HG03520 (cell line): ENCODE results near the gene PLXNB2.
"Not testable (repeated sequence)": the region's sequence is repeated elsewhere in the genome, so short reads cannot be mapped to it uniquely, and the experiment has no call there.

ENCODE experiments used
- ATAC-seq: cut with Tn5 transposase; IDR thresholded peaks from one replicate; pipeline ENCODE4 v1.9.1; 2021; ENCODE audit warnings: mild to moderate bottlenecking, moderate library complexity; ENCODE audit not compliant: unreplicated experiment

The PLXNB2 gene, protein sequence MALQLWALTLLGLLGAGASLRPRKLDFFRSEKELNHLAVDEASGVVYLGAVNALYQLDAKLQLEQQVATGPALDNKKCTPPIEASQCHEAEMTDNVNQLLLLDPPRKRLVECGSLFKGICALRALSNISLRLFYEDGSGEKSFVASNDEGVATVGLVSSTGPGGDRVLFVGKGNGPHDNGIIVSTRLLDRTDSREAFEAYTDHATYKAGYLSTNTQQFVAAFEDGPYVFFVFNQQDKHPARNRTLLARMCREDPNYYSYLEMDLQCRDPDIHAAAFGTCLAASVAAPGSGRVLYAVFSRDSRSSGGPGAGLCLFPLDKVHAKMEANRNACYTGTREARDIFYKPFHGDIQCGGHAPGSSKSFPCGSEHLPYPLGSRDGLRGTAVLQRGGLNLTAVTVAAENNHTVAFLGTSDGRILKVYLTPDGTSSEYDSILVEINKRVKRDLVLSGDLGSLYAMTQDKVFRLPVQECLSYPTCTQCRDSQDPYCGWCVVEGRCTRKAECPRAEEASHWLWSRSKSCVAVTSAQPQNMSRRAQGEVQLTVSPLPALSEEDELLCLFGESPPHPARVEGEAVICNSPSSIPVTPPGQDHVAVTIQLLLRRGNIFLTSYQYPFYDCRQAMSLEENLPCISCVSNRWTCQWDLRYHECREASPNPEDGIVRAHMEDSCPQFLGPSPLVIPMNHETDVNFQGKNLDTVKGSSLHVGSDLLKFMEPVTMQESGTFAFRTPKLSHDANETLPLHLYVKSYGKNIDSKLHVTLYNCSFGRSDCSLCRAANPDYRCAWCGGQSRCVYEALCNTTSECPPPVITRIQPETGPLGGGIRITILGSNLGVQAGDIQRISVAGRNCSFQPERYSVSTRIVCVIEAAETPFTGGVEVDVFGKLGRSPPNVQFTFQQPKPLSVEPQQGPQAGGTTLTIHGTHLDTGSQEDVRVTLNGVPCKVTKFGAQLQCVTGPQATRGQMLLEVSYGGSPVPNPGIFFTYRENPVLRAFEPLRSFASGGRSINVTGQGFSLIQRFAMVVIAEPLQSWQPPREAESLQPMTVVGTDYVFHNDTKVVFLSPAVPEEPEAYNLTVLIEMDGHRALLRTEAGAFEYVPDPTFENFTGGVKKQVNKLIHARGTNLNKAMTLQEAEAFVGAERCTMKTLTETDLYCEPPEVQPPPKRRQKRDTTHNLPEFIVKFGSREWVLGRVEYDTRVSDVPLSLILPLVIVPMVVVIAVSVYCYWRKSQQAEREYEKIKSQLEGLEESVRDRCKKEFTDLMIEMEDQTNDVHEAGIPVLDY (N-terminal part only)

DNA sequence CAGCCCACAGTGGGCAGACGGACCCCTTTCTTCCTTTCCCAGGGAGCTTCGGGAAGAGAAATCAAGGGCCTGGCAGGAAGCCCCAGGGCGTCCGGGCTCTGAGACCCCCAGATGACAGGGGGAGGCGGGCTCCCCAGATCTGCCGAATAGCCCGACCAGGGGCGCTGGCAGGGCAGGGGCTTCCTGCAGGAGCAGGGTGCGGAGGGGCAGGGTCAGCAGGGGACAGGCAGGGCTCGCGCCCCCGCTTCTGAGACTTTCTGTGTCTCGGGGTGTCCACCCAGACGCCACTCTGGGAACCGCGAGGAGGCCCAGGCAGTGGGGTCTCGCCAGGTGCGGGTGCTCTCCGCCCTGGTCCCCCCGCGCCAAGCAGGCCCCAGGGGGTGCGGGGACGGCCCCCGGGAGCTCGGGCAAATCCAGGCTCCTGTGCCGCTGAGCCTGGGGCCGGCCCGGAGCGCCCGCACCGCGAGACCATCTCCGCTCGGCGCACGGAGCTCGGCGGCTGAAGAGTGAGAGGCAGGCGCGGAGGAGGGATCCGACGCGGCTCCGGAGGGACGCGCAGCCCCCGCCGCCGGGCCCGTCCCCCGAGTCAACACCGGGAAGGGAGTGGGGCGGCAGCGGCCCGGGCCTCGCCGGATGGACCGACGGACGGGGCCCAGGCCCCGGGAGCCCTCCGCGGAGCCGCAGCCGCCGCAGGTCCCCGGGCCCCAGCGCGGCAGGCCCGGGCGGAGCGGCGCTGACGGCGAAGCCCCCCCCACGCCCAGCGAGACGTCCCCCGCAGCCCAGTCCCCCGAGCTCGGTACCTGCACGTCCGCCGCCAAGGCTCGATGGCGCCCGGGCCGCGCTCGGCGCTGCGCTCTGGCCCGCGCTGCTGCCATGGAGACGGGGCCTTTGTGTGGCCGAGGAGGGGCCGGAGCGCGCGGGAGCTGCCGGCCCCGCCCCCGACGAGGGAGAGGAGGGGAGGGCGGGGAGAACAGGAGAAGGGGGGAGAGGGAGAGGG, at the start of gene PLXNB2:
TSS of gene PLXNB2 (minus strand) at position 894 of the 997 bp plus-strand sequence. CDS start 17,062 bp downstream, outside the sequence.
- no peak for ATAC-seq

DNA sequence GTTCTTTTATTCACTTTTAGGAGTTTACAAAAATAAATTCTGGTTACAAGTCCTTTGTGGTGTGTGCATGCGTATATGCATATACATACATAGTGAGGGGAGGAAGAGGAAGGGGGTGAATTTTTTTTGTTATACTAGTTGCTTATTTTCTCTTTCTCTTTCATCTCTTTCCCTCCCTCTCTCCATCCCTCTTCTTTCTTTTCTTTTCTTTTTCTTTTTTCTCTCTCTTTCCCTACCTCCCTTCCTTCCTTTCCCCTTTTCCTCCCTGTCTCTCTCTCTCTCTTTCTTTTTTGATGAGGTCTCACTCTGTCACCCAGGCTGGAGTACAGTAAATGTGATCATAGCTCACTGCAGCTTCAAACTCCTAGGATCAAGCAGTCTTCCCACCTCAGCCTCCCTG, 49.8 kb upstream of the PLXNB2 start:
- no peak for ATAC-seq

DNA sequence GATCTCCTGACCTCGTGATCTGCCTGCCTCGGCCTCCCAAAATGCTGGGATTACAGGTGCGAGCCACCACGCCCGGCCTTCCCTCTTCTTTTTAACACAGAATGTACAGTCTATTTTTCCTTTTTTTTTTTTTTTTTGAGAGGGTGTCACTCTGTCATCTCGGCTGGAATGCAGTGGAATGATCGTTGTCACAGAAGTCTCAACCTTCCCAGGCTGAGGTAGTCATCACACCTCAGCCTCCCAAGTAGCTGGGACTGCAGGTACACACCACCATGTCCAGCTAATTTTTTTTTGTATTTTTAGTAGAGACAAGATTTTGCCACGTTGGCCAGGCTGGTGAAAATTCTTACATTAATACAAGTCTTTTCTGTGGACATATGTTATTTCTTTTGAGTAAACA, 48.7 kb upstream of the PLXNB2 start:
- no peak for ATAC-seq

DNA sequence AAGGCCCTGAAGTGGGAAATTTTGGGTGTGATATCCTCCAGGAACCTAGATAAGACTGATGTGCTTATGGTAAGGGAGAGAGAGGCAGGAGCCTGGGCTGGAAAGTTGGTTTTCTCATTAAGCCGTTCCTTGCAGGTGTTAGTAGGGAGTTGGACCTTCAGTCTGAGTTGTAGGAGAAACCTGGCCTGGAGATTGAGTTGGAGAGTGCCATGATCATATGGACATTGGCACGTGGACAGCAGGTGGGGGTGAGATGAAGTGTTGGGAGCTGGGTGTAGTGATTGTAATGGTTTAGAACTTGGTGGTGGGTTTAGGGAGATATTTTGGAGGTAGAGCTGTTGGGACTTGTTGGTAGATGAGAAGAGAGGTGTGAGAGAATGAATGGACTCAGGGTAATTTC, 40.6 kb upstream of the PLXNB2 start:
- no peak for ATAC-seq

DNA sequence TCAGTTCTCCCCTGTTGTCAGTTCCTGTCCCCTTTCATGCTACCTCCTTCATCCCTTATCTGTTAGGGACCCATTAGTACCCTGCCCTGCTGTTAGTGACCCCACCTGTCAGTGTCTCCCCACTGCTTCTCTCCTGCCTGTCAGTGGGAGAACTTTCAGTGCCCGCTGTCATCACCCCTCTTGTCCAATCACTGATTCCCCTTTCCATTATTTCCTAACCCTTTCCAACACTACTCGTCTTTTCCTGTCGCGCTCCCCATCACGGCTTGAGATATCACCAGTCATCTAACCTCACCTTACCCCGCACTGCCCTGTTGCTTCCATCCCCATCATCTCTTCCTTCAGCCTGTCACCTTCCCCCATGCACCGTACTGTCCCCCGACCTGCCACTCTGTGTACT, 39.7 kb upstream of the PLXNB2 start:
- ATAC-seq: no peak

DNA sequence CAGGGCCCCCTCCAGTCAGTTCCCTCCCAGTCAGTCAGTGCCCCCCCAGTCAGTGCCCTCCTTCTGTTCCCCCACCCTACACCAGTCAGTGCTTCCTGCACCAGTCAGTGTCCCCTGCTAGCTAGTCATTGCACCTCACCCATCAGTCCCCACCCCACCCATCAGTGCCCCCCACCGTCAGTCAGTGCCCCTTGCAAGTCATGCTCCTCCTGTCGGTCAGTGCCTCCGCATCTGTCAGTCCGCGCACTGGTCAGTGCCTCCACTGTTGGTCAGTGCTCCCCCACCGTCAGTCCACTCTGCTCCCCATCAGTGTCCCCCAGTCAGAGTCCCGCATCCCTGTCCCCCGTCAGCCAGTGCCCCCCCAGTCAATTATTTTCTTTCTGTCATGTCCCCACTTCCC, 39.0 kb upstream of the PLXNB2 start:
- ATAC-seq: no peak

DNA sequence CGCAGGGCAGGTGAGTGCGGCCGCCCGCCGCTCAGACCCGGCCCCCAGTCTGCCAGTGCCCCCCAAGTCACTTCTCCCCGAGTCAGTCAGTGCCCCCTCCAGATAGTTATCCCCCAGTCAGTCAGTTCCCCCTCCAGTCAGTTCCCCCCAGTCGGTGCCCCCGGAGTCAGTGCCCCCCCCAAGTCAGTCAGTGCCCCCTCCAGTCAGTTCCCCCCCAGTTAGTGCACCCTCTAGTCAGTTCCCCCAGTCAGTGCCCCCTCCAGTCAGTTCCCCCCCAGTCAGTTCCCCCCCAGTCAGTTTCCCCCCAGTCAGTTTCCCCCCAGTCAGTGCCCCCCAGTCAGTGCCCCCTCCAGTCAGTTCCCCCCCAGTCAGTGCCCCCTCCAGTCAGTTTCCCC, 36.1 kb upstream of the PLXNB2 start:
- ATAC-seq: no peak

DNA sequence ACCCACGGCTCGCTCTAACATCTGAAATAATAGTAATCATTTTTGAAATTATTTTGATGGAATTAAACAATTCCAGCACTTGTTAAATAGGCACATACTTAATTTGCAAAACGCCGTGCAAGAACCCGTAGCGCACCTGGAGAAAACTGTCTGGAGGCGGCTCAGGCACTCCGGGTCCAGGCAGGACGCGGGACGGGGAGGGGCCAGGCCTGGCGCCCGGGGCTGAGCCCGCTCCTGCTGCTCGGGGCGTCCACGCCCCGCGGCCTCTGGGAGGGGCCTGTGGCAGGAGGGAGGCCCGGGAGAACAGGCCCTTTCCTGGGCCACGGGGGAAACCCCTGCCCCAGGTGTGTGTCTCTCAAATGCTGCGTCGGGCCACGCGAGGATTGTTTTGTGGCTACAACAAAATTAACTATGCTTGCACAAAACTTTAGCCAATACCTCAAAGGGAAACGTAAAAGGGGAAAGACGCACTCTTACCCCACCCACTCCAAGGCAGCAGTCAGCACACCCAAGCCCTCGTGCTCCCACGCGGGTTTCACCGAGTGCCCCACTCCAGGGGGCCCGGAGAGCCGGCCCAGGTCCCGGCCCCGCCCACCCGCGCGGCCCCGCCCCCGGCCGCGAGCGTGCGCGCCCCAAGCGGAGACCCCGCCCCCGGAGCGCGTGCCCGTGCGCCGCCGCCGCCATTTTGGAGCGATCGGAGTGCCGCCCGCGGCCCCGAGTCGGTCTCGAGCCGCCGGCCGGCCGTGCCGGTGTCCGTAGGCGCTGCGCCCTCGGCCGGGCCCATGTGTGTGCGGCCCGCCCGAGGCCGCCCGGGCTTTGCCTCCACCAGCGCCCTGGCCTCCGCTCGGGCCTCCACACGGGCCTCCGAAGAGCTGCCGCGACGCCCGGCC, 35.5 kb upstream of the PLXNB2 start, which contains the start of gene PPP6R2:
TSS of gene PPP6R2 (plus strand) at position 677 of the 890 bp plus-strand sequence. CDS start 50,582 bp downstream, outside the sequence.
- ATAC-seq: peak; percentile 56

DNA sequence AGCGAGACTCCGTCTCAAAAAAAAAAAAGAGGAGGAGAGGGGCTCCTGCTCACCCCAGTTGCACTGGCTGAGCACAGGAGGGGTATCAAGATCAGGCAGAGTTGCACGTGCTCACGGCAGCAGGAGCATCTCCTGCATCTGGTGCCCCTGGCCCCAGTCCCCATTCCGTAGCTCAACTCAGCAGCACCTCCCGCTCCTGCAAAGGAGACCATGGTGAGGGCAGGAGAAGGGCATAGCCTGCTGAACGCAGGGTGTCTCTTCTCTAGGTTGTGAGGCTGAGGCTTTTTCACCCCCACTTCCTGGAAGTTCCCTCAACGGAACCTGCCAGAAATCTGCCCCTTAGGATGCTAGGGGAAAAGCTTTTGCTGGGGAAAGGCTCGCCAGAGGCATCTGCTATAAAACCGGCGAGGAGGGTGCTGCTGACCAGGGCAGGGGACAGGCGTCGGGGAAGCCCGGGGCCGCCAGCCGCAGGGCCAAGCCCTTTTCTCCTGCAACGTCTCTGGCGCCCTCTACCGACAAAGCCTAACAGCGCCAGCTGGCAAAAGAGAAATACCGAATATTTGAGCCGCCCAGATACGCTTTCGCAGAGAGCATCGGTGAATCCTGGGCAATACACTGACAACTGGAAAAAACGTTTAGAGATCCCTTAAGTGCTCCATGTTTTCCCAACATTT, 34.7 kb upstream of the PLXNB2 start:
- ATAC-seq: peak; percentile 45

DNA sequence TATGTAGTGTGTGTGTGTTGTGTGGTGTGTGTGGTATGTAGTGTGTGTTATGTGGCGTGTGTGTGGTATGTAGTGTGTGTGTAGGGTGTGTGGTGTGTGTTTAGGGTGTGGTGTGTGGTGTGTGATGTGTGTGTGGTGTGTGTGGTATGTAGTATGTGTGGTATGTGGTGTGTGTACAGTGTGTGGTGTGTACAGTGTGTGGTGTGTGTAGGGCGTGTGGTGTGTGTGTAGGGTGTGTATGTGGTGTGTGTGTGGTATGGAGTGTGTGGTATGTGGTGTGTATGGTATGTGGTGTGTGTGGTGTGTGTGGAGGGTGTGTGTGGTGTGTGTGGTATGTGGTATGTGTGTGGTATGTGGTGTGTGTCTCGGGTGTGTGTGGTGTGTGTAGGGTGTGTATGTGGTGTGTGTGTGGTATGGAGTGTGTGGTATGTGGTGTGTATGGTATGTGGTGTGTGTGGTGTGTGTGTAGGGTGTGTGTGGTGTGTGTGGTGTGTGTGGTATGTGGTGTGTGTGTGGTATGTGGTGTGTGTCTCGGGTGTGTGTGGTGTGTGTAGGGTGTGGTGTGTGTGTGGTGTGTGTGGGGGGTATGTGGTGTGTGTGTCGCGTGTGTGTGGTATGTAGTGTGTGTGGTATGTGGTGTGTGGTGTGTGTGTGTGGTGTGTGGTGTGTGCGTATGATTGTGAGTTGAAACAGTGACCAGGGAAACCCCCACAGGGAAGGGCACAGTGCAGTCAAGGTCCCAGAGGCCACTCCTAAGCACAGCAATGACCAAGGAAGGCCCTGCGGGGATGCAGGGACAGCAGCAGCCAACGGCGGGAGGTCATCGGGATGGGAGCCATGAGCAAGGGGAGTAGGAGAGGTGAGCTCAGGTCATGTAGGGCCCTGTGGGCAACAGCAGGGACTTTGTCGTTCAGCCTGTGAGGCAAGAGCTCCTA, 32.8 kb upstream of the PLXNB2 start:
- ATAC-seq: no peak

DNA sequence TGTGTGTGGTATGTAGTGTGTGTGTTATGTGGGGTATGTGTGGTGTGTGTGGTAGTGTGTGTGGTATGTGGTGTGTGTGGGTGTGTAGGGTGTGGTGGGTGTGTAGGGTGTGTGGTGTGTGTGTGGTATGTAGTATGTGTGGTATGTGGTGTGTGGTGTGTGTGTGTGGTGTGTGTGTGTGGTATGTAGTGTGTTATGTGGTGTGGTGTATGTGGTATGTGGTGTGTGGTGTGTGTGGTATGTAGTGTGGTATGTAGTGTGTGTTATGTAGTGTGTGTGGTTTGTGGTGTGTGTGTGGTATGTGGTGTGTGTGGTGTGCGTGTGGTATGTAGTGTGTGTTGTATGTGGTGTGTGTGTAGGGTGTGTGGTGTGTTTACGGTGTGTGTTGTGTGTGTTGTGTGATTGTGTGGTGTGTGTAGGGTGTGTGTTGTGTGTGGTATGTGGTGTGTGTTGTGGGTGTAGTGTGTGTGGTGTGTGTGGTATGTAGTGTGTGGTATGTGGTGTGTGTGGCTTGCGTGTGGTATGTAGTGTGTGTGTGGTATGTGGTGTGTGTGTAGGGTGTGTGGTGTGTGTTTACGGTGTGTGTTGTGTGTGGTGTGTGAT, 31.5 kb upstream of the PLXNB2 start:
- no peak for ATAC-seq

DNA sequence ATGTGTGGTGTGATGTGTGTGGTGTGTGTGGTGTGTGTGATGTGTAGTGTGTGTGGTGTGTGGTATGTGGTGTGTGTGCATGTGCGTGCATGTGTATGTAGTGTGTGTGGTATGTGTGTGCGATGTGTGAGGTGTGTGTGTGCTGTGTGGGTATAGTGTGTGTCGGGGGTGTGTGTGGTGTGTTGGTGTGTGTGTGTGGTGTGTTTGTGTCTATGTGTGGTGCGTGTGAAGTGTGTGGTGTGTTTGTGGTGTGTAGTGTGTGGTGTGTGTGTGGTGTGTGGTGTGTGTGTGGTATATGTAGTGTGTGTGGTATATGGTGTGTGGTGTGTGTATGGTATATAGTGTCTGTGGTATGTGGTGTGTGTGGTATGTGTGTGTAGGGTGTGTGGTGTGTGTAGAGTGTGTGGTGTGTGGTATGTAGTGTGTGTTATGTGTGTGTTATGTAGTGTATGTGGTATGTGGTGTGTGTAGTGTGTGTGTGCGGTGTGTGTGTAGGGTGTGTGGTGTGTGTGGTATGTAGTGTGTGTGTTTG, 30.7 kb upstream of the PLXNB2 start:
- no peak for ATAC-seq

DNA sequence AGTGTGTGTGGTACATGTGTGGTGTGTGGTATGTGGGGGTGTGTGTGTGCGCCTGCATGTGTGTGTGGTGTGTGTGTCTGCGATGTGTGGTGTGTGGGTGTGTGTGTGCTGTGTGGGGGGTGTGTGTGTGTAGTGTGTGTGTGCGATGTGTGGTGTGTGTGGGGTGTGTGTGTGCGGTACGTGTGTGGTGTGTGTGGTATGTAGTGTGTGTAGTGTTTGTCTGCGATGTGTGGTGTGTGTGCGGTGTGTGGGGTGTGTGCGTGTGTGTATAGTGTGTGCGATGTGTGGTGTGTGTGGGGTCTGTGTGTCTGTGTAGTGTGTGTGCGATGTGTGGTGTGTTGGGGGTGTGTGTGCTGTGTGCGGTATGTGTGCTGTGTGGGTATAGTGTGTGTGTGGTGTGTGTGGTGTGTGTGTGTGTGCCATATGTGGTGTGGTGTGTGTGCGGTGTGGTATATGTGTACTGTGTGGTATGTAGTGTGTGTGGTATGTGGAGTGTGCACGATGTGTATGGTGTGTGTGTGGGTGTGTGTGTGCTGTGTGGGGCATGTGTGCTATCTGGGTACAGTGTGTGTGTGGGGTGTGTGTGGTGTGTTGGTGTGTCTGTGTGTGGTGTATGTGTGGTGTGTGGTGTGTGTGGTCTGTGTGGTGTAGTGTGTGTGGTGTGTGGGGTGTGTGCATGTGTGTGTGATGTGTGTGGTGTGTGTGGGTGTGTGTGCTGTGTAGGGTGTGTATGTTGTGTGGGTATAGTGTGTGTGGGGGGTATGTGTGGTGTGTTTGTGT, 30.0 kb upstream of the PLXNB2 start:
- ATAC-seq: no peak

DNA sequence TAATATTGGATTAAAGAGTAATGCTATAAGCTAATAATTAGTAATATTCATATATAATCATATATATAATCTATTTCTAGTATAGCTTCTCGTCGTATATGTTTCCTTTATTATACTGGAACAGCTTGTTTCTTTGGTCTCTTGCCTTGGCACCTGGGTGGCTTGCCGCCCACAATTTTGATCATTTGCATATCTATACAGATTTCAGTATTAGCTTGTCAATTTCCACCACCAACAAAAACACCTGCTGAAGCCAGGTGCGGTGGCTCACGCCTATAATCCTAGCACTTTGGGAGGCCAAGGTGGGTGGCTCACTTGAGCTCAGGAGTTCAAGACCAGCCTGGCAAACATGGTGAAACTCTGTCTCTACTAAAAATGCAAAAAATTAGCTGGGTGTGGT, 27.0 kb upstream of the PLXNB2 start:
- not testable (repeated sequence) for ATAC-seq

DNA sequence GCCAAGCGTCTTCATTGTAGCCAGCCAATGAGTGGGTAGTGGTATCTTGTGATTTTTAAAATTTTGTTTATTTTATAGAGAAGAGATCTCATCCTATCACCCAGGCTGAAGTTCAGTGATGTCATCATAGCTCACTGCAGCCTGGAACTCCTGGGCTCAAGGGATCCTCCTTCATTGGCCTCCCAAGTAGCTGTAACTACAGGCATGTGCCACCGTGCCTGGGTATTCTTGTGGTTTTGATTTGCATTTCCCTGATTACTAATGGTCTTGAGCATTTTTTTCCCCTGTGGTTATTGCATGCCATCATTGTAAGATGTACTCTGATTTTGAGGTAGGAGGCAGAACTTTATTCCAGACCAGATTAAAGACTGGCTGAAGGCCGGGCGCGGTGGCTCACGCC, 21.8 kb upstream of the PLXNB2 start:
- no peak for ATAC-seq

DNA sequence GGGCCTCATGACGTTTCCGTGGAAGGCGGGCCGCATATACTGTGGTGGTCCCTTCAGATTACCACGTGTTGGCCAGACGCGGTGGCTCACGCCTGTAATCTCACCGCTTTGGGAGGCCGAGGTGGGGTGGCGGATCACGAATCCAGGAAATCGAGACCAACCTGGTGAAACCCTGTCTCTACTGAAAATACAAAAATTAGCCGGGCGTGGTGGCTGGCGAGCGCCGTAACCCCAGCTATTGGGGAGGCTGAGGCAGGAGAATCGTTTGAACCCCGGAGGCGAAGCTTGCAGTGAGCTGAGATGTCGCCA, 20.2 kb upstream of the PLXNB2 start:
- ATAC-seq: no peak
